ENCODE results near the gene MOK.

DNA sequence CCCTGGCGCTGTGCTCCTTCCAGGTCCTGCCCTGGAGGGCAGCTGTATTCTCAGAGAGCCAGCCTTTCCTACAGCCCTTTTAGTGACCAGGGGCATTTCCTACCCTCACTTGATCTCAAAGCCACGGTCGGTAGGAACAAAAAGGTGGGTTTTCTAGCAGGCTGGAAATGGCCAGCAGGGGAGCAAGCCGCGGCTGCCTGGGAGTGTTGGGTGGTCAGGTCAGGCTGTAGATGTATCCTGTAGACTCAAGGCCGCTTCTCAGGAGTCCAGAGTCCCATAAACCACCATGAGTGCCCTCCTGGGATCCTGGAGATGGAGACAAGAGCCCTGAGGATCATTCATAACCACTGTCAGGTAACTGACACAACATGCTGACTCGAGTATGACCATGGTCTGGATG is 39.1 kb upstream of the MOK start:
- no peak for TF ChIP-seq POLR2A (IDR thresholded peaks at IDR 0.05)
- no peak for TF ChIP-seq EP300 (IDR thresholded peaks at IDR 0.05; ENCODE audit: low read depth)
